Suprapubic skin (tissue), 4 donors: ENCODE data around the gene TRAPPC1.

Source experiments
- EP300 ChIP-seq: sonication (generic); formaldehyde crosslinking; IDR thresholded peaks from one replicate; pipeline ENCODE4 v1.6.1; 2017; ENCODE audit warnings: antibody characterized with exemption
- POLR2AphosphoS5 ChIP-seq, 3 donors: sonication (generic); formaldehyde crosslinking; IDR thresholded peaks; one replicate each; pipeline ENCODE4 v1.6.1; 2017; ENCODE audit warnings: antibody characterized with exemption in 3 of 3
- TF ChIP-seq, protein P1 (sequence below), 2 donors: fragments of 200-600 bp in 1 of 2; fragments of 450-650 bp in 1 of 2; sonication (generic) in 1 of 2; IDR thresholded peaks; one replicate each; pipeline ENCODE4 v1.5.1; 2016 to 2019; ENCODE audit warnings: antibody characterized with exemption in 2 of 2, mild to moderate bottlenecking in 1 of 2, moderate library complexity in 1 of 2

- TF ChIP-seq, protein P1, sequence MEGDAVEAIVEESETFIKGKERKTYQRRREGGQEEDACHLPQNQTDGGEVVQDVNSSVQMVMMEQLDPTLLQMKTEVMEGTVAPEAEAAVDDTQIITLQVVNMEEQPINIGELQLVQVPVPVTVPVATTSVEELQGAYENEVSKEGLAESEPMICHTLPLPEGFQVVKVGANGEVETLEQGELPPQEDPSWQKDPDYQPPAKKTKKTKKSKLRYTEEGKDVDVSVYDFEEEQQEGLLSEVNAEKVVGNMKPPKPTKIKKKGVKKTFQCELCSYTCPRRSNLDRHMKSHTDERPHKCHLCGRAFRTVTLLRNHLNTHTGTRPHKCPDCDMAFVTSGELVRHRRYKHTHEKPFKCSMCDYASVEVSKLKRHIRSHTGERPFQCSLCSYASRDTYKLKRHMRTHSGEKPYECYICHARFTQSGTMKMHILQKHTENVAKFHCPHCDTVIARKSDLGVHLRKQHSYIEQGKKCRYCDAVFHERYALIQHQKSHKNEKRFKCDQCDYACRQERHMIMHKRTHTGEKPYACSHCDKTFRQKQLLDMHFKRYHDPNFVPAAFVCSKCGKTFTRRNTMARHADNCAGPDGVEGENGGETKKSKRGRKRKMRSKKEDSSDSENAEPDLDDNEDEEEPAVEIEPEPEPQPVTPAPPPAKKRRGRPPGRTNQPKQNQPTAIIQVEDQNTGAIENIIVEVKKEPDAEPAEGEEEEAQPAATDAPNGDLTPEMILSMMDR (IDR thresholded peaks at IDR 0.05) = peak in 1 of 2 donors; percentile 61
- no peak for TF ChIP-seq EP300
- TF ChIP-seq POLR2AphosphoS5 (IDR thresholded peaks at IDR 0.05) = peak in 2 of 3 donors; percentile 22 to 79
These were observed 42.4 kb downstream of the TRAPPC1 start for GRCh38 chr17:7889166-7889955.
